ENCODE results near the gene PIEZO1.
"Not testable (repeated sequence)": the region's sequence is repeated elsewhere in the genome, so short reads cannot be mapped to it uniquely, and the experiment has no call there.

Gene PIEZO1

DNA sequence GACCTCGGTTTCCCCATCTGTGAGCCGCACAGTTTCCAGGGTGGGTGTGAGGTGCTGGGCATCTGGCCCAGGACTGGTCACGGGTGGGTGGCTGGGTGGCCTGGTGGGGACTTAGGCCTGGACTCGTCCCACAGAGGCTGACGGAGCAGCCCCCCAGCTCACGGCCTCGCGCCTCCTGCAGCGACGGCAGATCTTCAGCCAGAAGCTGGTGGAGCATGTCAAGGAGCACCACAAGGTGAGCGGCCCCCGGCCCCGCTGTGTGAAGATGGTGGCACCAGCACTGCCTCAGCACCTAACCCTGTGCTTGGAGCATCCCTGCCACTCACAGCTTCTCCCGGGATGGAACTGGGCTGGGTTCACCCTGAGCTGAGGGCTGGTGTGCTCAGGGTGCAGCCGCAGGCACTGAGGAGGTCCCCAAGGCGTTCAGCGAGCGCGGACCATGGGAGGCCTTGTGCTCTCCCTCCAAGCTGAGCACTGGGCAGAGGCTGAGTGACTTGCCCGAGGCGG, 20.9 kb upstream of the PIEZO1 start:
- no peak for FAIRE-seq
- DNase-seq (ENCODE audit: extremely low spot score, insufficient read length, low read depth) = no peak

DNA sequence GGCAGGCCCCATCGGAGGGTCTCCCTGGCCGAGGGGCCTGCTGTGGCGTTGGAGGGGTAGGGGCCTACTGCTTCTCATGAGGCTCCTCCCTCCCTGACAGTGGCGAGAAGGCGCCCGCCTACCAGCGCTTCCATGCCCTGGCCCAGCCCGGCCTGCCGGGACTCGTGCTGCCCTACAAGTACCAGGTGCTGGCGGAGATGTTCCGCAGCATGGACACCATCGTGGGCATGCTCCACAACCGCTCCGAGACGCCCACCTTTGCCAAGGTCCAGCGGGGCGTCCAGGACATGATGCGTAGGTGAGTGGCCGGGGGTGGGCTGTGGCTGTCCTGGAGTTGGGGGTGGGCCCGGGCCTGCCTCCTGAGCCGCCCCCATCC, 20.3 kb upstream of the PIEZO1 start:
- no peak for FAIRE-seq

DNA sequence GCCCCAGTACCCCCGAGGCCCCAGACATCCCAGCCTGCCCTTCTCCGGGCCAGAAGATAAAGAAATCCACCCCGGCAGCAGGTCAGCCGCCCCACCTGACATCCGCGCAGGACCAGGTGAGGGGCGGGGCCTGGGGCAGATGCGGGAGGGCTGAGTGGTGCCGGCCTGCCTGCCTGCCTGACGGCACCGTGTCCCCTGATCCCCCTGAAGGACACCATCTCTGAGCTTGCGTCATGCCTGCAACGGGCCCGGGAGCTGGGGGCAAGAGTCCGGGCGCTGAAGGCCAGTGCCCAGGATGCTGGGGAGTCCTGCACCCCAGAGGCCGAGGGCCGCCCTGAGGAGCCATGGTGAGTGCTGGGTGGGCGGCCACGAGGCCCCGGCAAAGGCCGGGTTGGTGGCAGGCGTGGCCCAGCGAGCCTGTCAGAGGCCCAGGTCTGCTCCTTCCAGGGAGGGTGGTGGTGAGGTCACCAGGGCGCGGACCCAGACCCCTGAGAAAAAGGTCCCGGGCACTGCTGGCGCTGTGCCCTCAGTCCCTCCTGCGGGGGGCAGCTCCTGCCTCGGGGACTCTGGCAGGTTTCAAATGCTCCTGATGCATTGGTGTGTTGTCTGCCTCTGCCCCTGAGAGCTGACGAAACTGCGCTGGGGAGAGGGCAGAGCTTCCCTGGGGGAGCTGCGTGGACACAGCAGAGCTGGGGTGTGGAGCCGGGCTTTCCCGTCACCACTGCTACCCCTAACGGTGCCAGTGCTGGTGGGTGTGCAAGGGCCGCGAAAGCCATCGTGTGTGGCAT, 19.7 kb upstream of the PIEZO1 start:
- FAIRE-seq (no peak), DNase-seq (ENCODE audit: extremely low spot score, insufficient read length, low read depth) (no peak)

More for the DNA sequence above, 20.3 kb upstream of the PIEZO1 start:
- no peak for DNase-seq (ENCODE audit: extremely low spot score, insufficient read length, low read depth)

DNA sequence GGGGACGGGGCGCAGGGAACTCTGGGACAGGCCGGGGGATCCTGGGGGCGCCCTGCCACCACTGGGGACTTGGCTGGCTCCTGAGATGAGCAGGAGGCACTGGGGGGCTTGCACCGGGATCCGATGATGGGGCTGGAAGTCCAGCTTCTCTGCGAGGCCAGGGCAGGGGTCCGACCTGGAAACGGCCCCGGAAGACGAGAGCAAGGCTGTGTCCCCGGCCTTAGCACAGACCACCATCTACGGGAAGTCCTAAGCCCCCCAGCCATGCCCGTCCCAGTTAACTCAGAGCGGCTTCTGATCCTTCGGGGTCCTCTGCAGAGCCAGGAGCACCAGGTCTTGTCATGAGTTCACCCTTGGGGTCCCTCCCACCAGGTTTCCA, 19.1 kb upstream of the PIEZO1 start:
- DNase-seq (ENCODE audit: extremely low spot score, insufficient read length, low read depth) (no peak), FAIRE-seq (no peak)

DNA sequence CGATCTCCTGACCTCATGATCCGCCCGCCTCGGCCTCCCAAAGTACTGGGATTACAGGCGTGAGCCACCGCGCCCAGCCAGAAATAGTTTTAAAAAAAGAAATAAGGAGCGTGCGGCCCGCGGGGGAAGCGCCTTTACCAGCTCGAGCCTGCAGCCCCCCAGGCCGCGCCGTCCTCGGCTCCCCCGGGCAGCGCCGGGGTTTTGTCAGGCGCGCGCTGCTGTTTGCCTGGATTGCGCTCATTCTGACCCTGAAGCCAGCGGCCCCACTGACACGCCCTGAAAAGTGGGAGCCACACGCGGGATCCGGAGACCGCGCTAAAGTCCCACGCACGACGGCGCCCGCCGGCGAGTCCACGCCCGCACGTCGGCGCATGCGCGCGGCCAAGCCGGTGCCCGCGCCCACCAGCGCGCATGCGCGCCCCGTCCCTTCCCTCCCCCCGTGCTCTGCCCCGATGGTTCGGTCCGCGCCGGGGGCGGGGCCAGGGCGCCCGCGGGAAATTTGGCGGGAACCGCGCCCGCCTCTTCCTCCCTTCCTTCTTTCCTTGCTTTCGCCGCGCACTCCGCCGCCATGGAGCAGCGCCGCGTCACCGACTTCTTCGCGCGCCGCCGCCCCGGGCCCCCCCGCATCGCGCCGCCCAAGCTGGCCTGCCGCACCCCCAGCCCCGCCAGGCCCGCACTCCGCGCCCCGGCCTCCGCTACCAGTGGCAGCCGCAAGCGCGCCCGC, 18.4 kb upstream of the PIEZO1 start, which contains the start of gene CDT1:
Gene CDT1 (plus strand): TSS at position 526 of the 724 bp plus-strand sequence. CDS start 43 bp downstream, at position 569.
- peak; percentile 91 for FAIRE-seq
- DNase-seq (ENCODE audit: extremely low spot score, insufficient read length, low read depth) = peak; percentile 98

DNA sequence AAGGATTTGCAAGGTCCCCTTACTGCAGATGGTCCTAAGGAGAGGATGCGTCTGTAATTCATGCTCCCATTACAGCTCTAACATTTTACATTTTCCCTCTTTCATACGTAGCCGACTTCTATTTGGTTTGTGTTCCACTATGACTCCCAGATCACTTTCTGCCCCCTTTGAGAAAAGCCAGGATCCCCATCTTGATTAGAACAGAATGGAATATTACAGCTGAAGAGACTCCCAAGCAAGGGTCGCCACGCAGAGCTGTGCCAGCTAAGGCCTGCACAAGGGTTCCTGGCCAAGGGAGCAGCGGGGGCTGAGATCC, 15.2 kb upstream of the PIEZO1 start:
- DNase-seq (ENCODE audit: extremely low spot score, insufficient read length, low read depth) (no peak), FAIRE-seq (no peak)

DNA sequence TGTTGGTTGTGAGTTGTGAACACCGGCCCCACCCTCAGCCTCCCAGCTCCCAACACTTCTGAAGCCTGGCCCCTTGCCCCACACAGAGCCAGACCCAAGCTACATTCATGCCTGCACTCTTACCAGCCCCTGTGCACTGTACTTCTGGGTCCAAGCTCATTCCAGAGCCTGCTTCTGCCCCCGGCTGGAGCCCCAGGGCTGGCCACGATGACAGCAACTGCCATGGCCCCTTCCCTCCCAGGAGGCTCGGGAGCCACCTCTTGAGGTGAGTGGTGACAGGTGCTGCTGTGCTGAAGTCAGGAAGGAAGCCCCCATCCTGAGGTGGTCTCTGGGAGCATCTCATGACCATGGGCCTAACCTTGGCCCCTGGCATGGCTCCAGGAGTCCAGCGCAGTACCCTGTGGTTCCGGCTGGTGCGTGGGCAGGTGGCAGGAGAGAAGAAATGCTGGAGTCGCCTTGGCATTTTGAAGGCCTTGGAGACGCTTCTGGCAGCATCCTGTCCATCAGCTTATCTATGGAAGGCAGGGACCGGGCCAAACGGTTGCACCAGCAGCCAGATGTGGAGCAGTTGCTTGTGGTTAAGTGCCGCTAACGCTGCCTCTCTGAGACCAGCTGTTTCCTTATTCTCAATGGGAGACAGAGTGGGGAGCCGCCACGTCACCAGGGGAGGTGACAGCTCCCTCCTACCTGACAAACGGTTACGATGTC, 14.7 kb upstream of the PIEZO1 start:
- DNase-seq (ENCODE audit: extremely low spot score, insufficient read length, low read depth) = no peak

DNA sequence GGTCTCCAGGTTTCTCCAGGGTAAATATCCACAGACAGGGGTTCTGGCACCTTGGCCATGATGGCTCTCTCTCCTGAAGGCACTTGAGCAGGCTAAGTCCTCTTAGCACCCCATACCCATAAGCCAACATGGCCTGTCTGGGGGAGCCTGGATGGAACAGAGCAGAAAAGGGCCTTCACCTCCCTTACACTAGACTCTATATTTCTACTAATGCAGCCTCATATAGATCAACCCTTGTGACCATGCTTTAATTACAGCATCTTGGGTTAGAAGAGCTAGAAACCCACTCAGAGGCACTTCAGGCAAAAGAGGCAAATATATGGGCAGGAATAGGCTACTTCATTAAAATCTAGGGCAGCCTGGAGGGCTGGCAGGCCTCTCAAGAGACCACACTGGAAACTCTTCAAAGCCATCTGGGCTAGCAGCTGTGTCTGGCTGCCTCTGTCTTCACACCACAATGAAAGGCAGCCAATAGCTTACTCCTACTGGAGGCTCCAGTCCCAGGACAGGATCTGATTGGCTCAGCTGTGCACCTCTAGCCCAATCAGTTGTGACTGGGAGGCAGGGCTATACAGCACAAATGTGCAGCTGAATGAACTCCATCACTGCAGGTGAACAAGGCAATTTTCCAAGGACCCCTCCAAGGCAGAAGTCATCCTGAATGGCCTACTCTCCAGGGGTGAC, 13.9 kb upstream of the PIEZO1 start:
- FAIRE-seq (no peak), DNase-seq (ENCODE audit: extremely low spot score, insufficient read length, low read depth) (no peak)

More for the DNA sequence above, 14.7 kb upstream of the PIEZO1 start:
- no peak for FAIRE-seq

DNA sequence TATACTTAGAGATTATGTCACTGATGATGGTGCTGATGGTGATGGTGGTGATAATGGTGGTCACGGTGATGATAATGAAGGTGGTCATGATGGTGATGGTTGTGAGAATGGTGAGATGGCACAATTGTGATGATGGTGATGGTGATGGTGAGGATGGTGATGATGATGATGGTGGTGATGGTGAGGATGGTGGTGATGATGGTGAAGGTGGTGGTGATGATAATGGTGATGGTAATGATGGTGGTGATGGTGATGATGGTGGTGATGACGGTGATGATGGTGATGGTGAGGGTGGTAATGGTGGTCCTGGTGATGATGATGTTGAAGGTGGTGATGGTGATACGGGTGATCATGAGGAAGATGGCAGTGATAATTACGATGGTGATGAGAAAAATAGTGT, 13.1 kb upstream of the PIEZO1 start:
- FAIRE-seq (no peak), DNase-seq (ENCODE audit: extremely low spot score, insufficient read length, low read depth) (no peak)

DNA sequence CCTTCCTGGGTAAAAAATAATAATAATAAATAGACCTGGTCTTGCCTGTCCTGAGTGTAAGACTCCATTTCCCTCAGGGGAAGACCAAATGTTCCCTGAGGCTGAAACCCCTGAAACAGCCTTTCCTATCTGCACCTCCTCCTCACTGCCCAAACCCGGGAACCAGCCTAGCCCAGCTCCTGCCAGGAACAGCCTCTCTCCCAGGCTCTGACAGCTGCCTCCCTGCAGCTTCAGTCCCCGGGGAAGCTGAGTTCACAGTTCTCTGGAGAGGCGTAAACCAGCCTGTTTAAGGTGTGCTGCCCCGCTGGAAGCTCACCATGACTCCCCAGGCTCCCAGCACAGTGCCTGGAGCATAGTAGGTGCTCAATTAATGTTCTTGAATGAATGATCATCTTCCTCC, 11.3 kb upstream of the PIEZO1 start:
- no peak for FAIRE-seq

DNA sequence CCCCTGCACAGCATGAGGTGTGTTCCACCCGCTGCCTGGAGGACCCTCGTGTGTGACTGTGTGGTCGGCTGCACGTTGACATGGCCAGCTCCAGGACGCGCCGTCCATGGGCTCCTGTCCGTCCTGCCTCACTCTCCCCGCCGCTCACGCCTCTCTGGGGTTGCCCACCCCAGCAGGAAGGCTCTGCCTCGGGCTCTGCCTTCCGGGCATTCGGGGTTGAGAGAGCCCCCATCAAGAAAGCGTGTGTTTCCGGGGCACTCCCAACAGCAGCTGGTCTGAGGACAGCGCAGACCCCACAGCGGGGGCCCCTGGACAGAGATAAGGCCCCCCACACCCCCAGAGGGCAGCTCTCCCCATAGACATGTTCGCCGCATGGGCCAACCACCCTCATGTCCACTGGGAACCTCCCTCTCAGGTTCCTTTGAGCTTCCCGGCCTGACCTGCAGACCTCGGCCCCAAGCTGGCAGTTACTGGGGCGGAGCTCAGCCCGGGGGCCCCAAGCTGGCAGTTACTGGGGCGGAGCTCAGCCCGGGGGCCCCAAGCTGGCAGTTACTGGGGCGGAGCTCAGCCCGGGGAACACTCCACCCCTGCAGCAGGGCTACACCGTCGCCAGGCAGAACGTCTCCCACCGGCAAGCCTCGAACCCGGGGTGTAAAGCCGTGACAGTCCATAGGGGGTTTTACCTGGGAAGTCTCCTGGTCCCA, 8.4 kb upstream of the PIEZO1 start:
- no peak for DNase-seq (ENCODE audit: extremely low spot score, insufficient read length, low read depth)
- FAIRE-seq = no peak

More for the DNA sequence above, 11.3 kb upstream of the PIEZO1 start:
- DNase-seq (ENCODE audit: extremely low spot score, insufficient read length, low read depth) = no peak

DNA sequence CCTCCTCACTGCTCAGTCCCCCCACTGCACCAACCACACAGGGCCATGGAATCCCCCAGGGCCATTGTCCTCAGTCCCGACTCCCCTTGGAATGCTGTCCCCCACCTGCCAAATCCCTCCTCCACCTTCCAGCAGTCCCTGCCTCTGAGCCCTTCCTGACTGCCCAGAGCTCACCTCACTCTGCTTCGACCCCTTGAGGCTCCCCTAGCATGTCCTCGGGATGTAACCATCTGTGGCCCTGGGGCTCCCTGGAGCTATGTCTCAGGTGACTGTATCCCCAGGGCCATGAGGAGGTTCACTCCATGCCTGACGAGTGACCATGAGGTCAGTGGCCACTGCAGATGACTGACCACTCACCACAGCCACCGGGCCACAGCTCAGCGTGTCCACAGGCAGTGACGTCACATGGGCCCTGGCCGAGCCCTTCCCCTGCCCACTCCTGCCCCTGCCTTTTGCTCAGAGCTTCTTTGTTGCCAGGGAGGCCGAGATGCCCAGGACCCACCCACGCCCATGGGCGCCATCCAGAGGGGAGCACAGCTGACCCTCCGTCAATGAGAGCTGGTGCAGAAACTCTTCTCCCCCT, 7.7 kb upstream of the PIEZO1 start:
- FAIRE-seq = no peak
- DNase-seq (ENCODE audit: extremely low spot score, insufficient read length, low read depth) = no peak

DNA sequence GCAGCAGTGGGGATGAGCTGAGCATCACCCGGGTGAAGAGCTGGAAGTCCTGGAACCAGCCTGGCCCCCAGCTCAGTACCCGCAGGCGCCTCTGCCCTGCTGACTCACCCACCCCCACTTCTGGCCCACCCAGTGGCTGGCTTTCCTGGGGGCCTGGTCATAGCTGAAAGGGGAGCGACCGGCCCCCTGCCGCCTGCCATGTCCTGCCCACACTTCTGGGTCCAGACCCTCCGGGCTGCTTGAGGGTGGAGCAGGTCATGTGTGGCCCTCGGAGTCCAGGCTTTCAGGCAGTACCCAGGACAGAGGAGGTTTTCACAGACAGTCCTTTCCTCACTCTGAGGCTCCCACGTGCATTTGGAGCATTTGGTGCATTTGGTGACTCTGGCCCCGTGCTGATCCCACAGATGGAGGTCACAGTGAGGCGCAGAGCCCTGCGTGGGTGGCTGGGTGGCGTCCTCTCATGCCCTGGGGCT, 7.1 kb upstream of the PIEZO1 start:
- no peak for FAIRE-seq
- DNase-seq (ENCODE audit: extremely low spot score, insufficient read length, low read depth) = no peak

DNA sequence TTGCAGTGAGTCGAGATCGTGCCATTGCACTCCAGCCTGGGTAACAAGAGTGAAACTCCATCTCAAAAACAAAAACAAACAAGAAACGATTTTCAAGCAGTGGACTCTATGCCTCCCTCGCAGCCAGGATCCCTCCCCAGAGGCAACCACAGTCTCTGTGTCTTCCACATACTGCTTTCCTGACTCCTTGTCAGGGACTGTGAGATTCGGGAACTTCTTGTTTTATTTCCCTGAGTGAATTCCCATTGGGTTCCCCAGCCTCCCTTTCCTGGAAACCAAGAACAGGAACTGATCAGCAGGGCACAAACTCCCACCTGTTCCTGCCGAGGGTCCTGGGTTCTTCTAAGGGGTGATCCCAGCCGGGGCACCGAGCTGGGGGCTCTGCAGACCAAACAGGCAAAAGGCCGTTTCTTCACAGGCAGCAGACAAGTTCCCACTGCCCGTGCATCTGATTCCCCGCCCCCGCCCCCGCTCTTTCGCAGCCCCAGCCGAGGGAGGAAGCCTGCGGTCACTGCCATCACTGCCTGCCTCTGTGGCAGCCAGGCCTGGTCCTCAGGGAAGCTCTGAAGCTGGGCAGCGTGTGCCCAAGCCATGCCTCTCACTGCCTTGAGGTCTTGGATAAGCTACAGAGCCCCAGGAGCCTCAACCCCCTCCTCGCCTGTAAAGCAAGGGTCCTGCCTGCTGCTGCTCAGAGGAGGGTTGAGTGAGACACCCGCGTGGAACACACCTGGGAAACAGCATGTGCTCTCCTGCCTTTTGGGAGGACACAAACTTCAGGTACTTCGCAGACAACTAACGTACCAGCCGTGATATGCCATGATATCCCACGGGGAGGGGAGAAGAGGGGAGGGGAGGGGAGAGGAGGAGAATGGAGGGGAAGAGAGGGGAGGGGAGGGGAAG, 5.5 kb upstream of the PIEZO1 start:
- FAIRE-seq = peak; percentile 41
- no peak for DNase-seq (ENCODE audit: extremely low spot score, insufficient read length, low read depth)

DNA sequence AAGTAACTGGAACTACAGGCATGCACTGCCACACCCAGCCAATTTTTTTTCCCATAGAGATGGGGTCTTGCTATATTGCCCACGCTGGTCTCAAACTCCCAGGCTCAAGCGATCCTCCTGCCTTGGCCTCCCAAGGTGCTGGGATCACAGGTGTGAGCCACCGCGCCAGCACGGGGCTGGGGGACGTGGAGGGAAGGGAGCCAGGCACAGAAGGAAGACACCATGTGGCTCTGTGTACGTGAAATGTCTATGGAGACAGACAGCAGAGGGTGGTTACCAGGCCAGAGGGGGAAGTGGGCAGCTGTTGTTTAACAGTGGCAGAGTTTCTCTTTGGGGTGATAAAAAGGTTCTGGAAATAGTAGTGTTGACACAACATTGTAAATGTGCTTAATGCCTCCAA, 4.6 kb upstream of the PIEZO1 start:
- FAIRE-seq (no peak), DNase-seq (ENCODE audit: extremely low spot score, insufficient read length, low read depth) (no peak)

DNA sequence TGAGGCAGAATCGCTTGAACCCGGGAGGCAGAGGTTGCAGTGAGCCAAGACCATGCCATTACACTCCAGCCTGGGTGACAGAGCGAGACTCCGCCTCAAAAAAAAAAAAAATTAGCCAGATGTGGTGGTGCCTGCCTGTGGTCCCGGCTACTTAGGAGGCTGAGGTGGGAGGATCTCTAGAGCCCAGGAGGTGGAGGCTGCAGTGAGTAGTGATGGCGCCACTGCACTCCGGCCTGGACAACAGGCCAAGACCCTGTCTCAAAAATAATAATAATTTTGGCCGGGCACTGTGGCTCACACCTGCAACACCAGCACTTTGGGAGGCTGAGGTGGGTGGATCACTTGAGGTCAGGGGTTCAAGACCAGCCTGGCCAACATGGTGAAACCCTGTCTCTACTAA, 3.7 kb upstream of the PIEZO1 start:
- not testable (repeated sequence) for FAIRE-seq; DNase-seq (ENCODE audit: extremely low spot score, insufficient read length, low read depth)

DNA sequence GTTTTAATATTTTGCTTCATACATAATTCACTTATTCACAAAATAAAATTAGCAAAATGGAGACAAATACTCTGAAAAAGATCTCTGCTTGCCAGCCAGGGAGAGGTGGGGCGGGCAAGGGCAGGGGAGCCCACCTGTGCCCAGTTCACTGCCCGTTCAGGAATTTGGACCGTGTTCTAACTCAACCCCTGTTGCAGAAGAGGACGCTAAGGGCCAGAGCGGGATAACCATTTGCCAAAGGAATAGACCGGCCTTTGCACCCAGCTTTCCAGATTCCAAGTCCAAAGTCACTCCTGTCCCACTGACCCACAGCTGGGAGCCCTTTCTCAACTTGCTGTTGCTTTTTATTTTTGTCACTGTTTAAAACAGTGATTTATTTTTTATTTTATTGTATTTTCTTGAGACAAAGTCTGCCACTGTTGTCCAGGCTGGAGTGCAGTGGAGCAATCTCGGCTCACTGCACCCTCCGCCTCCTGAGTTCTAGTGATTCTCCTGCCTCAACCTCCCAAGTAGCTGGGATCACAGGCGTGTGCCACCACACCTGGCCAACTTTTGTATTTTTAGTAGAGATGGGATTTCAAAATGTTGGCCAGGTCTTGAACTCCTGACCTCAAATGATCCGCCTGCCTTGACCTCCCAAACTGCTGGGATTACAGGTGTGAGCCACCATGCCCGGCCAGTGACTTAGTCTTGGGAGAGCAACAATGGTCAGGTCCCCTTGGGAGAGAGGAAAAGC, 2.7 kb upstream of the PIEZO1 start:
- FAIRE-seq (no peak), DNase-seq (ENCODE audit: extremely low spot score, insufficient read length, low read depth) (no peak)

DNA sequence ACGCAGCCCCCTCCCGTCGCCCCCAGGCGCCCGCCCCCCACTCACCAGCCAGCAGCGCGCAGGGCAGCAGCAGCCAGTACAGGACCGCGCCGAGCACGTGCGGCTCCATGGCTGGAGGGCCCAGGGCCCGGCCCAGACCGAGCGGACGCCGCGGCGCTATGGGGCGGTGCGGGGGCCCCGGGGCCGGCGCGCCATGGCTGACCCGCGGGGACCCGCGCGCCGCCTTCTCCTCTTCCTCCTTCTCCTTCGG, 239 bp downstream of the PIEZO1 start:
- DNase-seq (ENCODE audit: extremely low spot score, insufficient read length, low read depth) = no peak
- no peak for FAIRE-seq
